HG02678 (cell line): ENCODE data around the gene STX2.

ENCODE experiments used
- ATAC-seq: cut with Tn5 transposase; IDR thresholded peaks from one replicate; pipeline ENCODE4 v1.9.1; 2021; ENCODE audit warnings: mild to moderate bottlenecking, moderate library complexity; ENCODE audit not compliant: unreplicated experiment

STX2 gene

GRCh38 chr12:130831876-130832405 lies 7.1 kb downstream of the STX2 start:
- ATAC-seq: no peak

- no peak for ATAC-seq
These were observed 7.8 kb downstream of the STX2 start for GRCh38 chr12:130831246-130831645.

- no peak for ATAC-seq
These were observed 8.9 kb downstream of the STX2 start for GRCh38 chr12:130830246-130830551.

GRCh38 chr12:130829391-130830245 lies 9.4 kb downstream of the STX2 start:
- ATAC-seq: no peak

- no peak for ATAC-seq
These were observed 10.2 kb downstream of the STX2 start for GRCh38 chr12:130828895-130829294.

GRCh38 chr12:130827432-130827831 lies 11.6 kb downstream of the STX2 start:
- ATAC-seq: no peak

- ATAC-seq: no peak
These were observed 12.8 kb downstream of the STX2 start for GRCh38 chr12:130826151-130826801.

- ATAC-seq: no peak
These were observed 13.3 kb downstream of the STX2 start for GRCh38 chr12:130825771-130826150.

GRCh38 chr12:130819681-130820080 lies 19.4 kb downstream of the STX2 start:
- ATAC-seq: no peak

- ATAC-seq: peak; percentile 89
These were observed 20.1 kb downstream of the STX2 start for GRCh38 chr12:130818635-130819576.

- no peak for ATAC-seq
These were observed 20.8 kb downstream of the STX2 start for GRCh38 chr12:130818272-130818634.

- no peak for ATAC-seq
These were observed 21.2 kb downstream of the STX2 start for GRCh38 chr12:130817804-130818203.

- no peak for ATAC-seq
These were observed 23.0 kb downstream of the STX2 start for GRCh38 chr12:130816097-130816496.

- no peak for ATAC-seq
These were observed 23.9 kb downstream of the STX2 start for GRCh38 chr12:130815028-130815741.

- ATAC-seq: no peak
These were observed 25.1 kb downstream of the STX2 start for GRCh38 chr12:130813949-130814348.

GRCh38 chr12:130813436-130813835 lies 25.6 kb downstream of the STX2 start:
- ATAC-seq: no peak

GRCh38 chr12:130809791-130810190 lies 29.3 kb downstream of the STX2 start:
- ATAC-seq: no peak

- ATAC-seq: no peak
These were observed 31.7 kb downstream of the STX2 start for GRCh38 chr12:130807309-130807708.

- no peak for ATAC-seq
These were observed 32.5 kb downstream of the STX2 start for GRCh38 chr12:130806574-130806973.

GRCh38 chr12:130805635-130806034 lies 33.4 kb downstream of the STX2 start:
- no peak for ATAC-seq

GRCh38 chr12:130804216-130804615 lies 34.8 kb downstream of the STX2 start:
- ATAC-seq: no peak
